Glutamatergic neuron (in vitro differentiated cells): Measurements from ENCODE around the gene TMEM171. TPM values are rescaled to one million over a fixed set of nuclear protein-coding genes. Genes with fewer than 3 reads are reported as not detected.
A peak's percentile ranks its signal among the peaks of the same experiment; 100 is the strongest.

ENCODE experiments used
- DNase-seq: peaks from one replicate; pipeline ENCODE4 v3.0.0; 2022
- H3K27ac Mint-ChIP-seq: one replicate; pipeline ENCODE4 v1.8.0; 2020; ENCODE audit warnings: mild to moderate bottlenecking, mixed read lengths, inconsistent platforms; ENCODE audit not compliant: unreplicated experiment
- H3K27me3 Mint-ChIP-seq: one replicate; pipeline ENCODE4 v1.8.0; 2020; ENCODE audit warnings: mild to moderate bottlenecking, moderate library complexity, mixed read lengths, inconsistent platforms; ENCODE audit not compliant: unreplicated experiment
- H3K36me3 Mint-ChIP-seq: one replicate; pipeline ENCODE4 v1.8.0; 2020; ENCODE audit warnings: mild to moderate bottlenecking, mixed read lengths, inconsistent platforms; ENCODE audit not compliant: unreplicated experiment
- H3K4me1 Mint-ChIP-seq: one replicate; pipeline ENCODE4 v1.8.0; 2020; ENCODE audit warnings: mild to moderate bottlenecking, low read depth, mixed read lengths, inconsistent platforms; ENCODE audit not compliant: unreplicated experiment
- H3K4me3 Mint-ChIP-seq: one replicate; pipeline ENCODE4 v1.8.0; 2020; ENCODE audit warnings: mild to moderate bottlenecking, mixed read lengths, inconsistent platforms; ENCODE audit not compliant: unreplicated experiment
- H3K9me3 Mint-ChIP-seq: one replicate; pipeline ENCODE4 v1.8.0; 2020; ENCODE audit warnings: mild to moderate bottlenecking, moderate library complexity, mixed read lengths, inconsistent platforms; ENCODE audit not compliant: unreplicated experiment
- CTCF ChIP-seq: fragments of 200-600 bp; sonication (generic); IDR thresholded peaks from one replicate; pipeline ENCODE4 v1.5.0; 2021; ENCODE audit not compliant: partially characterized antibody, unreplicated experiment
- total RNA-seq: library from RNA; stranded (reverse); fragmentation: NEBNext Ultra II Directional; extraction: Animal tissue kit (Norgen Biotek cat#: 25700); gene quantifications from one replicate; pipeline ENCODE4 v1.2.1, GENCODE V29; 2021; ENCODE audit not compliant: unreplicated experiment

Gene TMEM171
- total RNA-seq, 1 donor from 2014 or later = 1.1 TPM

DNA sequence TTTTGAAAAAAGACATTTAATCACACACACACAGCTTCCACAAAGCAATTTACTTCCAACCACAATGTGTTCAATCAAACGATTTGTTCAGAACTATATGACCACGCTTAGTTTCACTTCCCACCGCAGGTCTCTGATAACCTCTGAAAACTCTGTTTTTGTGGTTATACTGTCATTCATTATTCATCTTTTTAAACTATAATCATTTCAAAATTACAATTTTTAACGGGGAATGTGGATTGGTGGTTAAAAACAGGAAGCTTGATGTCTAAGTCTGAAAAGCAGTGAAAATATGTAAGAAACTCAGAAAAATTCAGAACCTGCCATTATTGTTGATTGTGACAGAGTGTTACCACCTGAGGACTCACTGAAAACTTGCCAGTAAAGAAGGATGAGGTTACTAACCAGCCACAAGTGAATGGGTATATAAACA is 39.9 kb downstream of the TMEM171 start:
- H3K36me3 Mint-ChIP-seq = no peaks in the 10 kb centered on the region
- no peak for DNase-seq
- no peaks in the 10 kb centered on the region for H3K4me1 Mint-ChIP-seq
- TF ChIP-seq CTCF = no peak
- no peak overlapping the region for H3K27ac Mint-ChIP-seq
- H3K4me3 Mint-ChIP-seq = no peak overlapping the region
- peaks cover 2% of the 10 kb centered on the region for H3K27me3 Mint-ChIP-seq
- no peaks in the 10 kb centered on the region for H3K9me3 Mint-ChIP-seq

DNA sequence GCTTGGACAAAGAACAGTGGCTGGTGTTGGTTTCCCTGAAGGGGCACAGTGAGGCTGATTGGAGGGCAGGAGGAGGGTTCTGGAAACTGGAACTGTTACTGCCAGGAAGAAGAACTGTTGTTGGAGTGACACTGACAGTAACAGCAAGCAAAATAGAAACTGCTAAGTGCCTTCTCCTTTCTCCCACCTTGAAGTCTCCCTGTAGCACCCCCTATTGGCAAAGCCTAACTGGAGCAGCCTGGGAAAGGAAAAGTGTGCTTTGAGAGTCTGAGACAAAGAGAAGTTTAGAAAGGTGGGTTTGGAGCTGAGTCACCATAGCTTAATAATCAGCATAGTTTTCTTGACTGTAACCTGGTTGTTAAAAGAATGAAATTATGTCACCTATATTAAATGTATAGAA is 50.1 kb downstream of the TMEM171 start:
- H3K4me1 Mint-ChIP-seq = peaks cover 2% of the 10 kb centered on the region
- H3K36me3 Mint-ChIP-seq = no peaks in the 10 kb centered on the region
- no peak overlapping the region for H3K27ac Mint-ChIP-seq
- H3K9me3 Mint-ChIP-seq = no peaks in the 10 kb centered on the region
- DNase-seq = no peak
- TF ChIP-seq CTCF = peak; percentile 49
- H3K4me3 Mint-ChIP-seq = no peak overlapping the region
- no peaks in the 10 kb centered on the region for H3K27me3 Mint-ChIP-seq

- Mint-ChIP-seq H3K4me3 (no peak overlapping the region), H3K4me1 (peaks cover 2% of the 10 kb centered on the region), H3K27me3 (no peaks in the 10 kb centered on the region), H3K9me3 (no peaks in the 10 kb centered on the region), H3K27ac (no peak overlapping the region), H3K36me3 (no peaks in the 10 kb centered on the region)
- no peak for DNase-seq
- TF ChIP-seq CTCF = no peak
These were observed 51.1 kb downstream of the TMEM171 start for GRCh38 chr5:73171495-73171894.

GRCh38 chr5:73172951-73173350 is 52.6 kb downstream of the TMEM171 start, which contains the start of gene TMEM174:
TMEM174 (plus strand) TSS chr5:73173193; CDS start chr5:73173244, 51 bp downstream.
- no peaks in the 10 kb centered on the region for H3K9me3 Mint-ChIP-seq
- no peak within 1 kb of the TSS for H3K4me3 Mint-ChIP-seq
- H3K27ac Mint-ChIP-seq = no peak within 1 kb of the TSS
- TF ChIP-seq CTCF = no peak
- no peak for DNase-seq
- no peaks in the 10 kb centered on the region for H3K27me3 Mint-ChIP-seq
- peaks cover 2% of the 10 kb centered on the region for H3K4me1 Mint-ChIP-seq
- no peaks in the 10 kb centered on the region for H3K36me3 Mint-ChIP-seq

DNA sequence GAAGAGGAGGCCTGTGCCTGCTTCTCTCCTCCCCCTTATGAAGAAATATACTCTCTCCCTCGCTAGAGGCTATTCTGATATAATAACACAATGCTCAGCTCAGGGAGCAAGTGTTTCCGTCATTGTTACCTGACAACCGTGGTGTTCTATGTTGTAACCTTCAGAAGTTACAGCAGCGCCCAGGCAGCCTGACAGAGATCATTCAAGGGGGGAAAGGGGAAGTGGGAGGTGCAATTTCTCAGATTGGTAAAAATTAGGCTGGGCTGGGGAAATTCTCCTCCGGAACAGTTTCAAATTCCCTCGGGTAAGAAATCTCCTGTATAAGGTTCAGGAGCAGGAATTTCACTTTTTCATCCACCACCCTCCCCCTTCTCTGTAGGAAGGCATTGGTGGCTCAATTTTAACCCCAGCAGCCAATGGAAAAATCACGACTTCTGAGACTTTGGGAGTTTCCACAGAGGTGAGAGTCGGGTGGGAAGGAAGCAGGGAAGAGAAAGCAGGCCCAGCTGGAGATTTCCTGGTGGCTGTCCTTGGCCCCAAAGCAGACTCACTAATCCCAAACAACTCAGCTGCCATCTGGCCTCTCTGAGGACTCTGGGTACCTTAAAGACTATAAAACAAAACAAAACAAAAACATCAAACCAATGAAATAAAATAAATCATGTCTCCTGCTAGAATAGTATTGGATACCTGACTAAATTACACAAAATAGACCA is 53.9 kb downstream of the TMEM171 start:
- Mint-ChIP-seq H3K9me3 (no peaks in the 10 kb centered on the region), H3K4me1 (peaks cover 2% of the 10 kb centered on the region), H3K36me3 (peaks cover 4% of the 10 kb centered on the region), H3K27me3 (no peaks in the 10 kb centered on the region), H3K4me3 (no peak overlapping the region), H3K27ac (no peak overlapping the region)
- TF ChIP-seq CTCF = no peak
- no peak for DNase-seq
